Loucy (cell line): ENCODE measurements around the gene BICRAL.
"Not testable (repeated sequence)": the region's sequence is repeated elsewhere in the genome, so short reads cannot be mapped to it uniquely, and the experiment has no call there.

Experiments used
- CTCF ChIP-seq: fragments of 200-600 bp; sonication (generic); conservative IDR thresholded peaks from 2 replicates; pipeline ENCODE4 v1.5.1; 2014; ENCODE audit warnings: mild to moderate bottlenecking, antibody characterized with exemption, low read length
- EZH2phosphoT487 ChIP-seq: fragments of 200-600 bp; IDR thresholded peaks from 2 replicates; pipeline ENCODE4 v1.6.1; 2018; ENCODE audit warnings: antibody characterized with exemption, mild to moderate bottlenecking, moderate library complexity, borderline replicate concordance

GRCh38 chr6:42894041-42894828, 112.4 kb downstream of the BICRAL start:
- not testable (repeated sequence) for TF ChIP-seq CTCF, EZH2phosphoT487
